HUES48 (cell line): ENCODE results near the gene SPG7.
A peak's percentile ranks its signal among the peaks of the same experiment; 100 is the strongest.

Source experiments
- H3K27ac ChIP-seq: one replicate; pipeline ENCODE4 v1.7.0; 2013; ENCODE audit warnings: low read depth, low read length, inconsistent platforms
- H3K27me3 ChIP-seq: 2 replicates; pipeline ENCODE4 v1.6.1; 2013; ENCODE audit warnings: mild to moderate bottlenecking, low read length; ENCODE audit not compliant: control insufficient read depth, insufficient read depth
- H3K36me3 ChIP-seq: 2 replicates; pipeline ENCODE4 v1.6.1; 2013; ENCODE audit warnings: low read length; ENCODE audit not compliant: control insufficient read depth, insufficient read depth
- H3K4me1 ChIP-seq: 2 replicates; pipeline ENCODE4 v1.6.1; 2013; ENCODE audit warnings: mild to moderate bottlenecking, low read length; ENCODE audit not compliant: control insufficient read depth, insufficient read depth
- H3K4me3 ChIP-seq: 2 replicates; pipeline ENCODE4 v1.5.1; 2013; ENCODE audit warnings: mild to moderate bottlenecking, low read depth, low read length
- H3K9ac ChIP-seq: 2 replicates; pipeline ENCODE4 v1.6.1; 2013; ENCODE audit warnings: mild to moderate bottlenecking, low read depth, low read length, moderate library complexity
- H3K9me3 ChIP-seq: 2 replicates; pipeline ENCODE4 v1.6.1; 2013; ENCODE audit warnings: low read length; ENCODE audit not compliant: control insufficient read depth, insufficient read depth

SPG7 gene

DNA sequence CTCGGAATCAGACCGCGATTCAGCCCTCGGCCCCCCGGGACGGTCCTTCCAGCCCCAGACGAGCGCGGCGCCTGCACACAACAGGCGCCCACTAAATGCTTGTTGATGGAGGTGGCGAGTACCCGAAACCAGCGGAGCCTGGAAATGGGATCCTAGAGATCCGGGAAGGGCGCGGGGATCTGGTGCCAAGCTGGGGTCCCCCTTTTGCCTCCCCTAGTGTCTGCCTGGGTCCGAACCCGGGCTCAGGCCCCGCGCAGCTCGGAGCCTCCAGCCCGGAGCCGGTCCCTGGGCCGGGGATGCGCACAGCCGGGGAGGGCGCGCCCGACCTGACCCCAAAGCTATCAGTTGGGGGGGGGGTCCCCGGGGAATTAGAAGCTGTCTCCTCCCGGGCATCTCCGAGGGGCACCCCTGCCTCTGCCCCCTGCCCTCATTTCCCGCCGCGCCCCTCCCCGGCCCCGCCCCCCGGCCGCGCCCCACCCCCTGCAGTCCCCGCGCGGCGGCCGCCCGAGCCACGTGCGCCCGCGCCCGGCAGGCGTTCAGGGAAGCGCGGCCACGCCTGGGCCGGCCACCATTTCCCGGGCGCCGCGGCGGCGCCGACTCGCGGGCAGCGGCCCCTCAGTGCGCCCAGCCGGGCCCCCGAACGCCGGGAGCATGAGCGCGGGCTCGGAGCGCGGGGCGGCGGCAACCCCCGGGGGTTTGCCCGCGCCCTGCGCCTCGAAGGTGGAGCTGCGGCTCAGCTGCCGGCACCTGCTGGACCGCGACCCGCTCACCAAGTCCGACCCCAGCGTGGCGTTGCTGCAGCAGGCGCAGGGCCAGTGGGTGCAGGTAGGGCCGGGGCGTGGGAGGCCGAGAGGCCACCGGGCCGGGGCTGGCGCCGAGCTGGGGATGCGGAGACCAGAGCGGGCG, 67.3 kb downstream of the SPG7 start, which contains the start of gene CPNE7:
Gene CPNE7 (plus strand): TSS at position 512 of the 906 bp plus-strand sequence. CDS start 140 bp downstream, at position 652.
- Histone ChIP-seq H3K9ac (no peak within 1 kb of the TSS), H3K4me3 (peak within 1 kb of the TSS; percentile 70), H3K27me3 (peaks cover 23% of the 10 kb centered on the region; the same call in 1 of the 2 replicates), H3K27ac (no peak within 1 kb of the TSS), H3K36me3 (peaks cover 17% of the 10 kb centered on the region), H3K9me3 (peaks cover 4% of the 10 kb centered on the region; the same call in 1 of the 2 replicates), H3K4me1 (no peaks in the 10 kb centered on the region; the same call in 1 of the 2 replicates)

DNA sequence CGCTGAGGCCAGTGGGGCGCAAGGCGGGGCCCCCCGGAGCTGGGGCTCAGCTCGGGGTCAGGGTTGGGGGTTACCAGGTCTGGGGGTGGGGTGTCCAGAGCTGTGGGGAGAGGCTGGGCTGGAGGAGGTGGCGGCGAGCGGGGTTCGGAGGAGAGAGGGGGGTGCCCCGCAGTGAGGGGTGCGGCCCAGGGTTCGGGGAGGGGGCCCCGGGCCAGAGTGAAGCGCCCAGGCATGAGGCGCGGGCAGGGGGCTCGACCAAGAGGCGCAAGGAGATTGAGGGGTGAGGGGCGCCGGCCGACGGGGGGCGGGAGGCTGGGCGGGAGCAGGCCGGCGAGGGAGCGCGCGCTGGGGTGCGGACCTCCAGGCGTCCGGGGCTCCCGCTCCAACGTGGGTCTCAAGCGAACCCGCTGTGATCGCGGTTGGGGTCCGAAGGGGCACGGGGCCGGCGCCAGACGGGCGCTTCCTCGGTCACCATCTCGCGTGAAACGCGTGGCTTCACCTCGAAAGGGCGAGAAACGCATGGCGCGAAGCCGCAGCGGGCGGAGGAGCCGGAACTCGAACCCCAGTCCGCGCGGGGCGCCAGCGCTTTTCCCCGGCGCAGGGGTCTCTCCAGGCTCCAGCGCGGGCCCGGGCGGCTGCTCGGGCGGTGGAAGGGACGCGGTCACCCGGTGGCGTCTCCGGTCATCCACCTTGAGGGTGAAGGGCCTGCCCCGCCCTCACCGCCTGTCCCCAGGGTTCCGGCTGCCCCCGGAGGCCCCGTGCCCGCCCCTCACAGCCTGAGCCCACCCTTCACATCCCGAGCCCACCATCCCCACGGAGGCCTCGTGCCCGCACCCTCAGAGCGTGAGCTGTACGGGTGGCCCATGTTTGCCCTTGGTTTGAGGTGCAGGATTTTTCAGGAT, 68.2 kb downstream of the SPG7 start:
- peak overlapping the region; percentile 70 for H3K4me3 ChIP-seq
- peaks cover 4% of the 10 kb centered on the region; the same call in 1 of the 2 replicates for H3K9me3 ChIP-seq
- no peaks in the 10 kb centered on the region; the same call in 1 of the 2 replicates for H3K4me1 ChIP-seq
- H3K27me3 ChIP-seq, result peaks cover 23% of the 10 kb centered on the region; the same call in 1 of the 2 replicates
- no peak overlapping the region for H3K9ac ChIP-seq
- no peak overlapping the region for H3K27ac ChIP-seq
- peaks cover 26% of the 10 kb centered on the region for H3K36me3 ChIP-seq

GRCh38 chr16:89577055-89577759, 69.0 kb downstream of the SPG7 start:
- Histone ChIP-seq H3K27ac (no peak overlapping the region), H3K36me3 (peaks cover 32% of the 10 kb centered on the region), H3K4me3 (no peak overlapping the region; the same call in 1 of the 2 replicates), H3K9ac (no peak overlapping the region), H3K27me3 (peaks cover 23% of the 10 kb centered on the region; the same call in 1 of the 2 replicates), H3K9me3 (peaks cover 4% of the 10 kb centered on the region; the same call in 1 of the 2 replicates), H3K4me1 (no peaks in the 10 kb centered on the region; the same call in 1 of the 2 replicates)

DNA sequence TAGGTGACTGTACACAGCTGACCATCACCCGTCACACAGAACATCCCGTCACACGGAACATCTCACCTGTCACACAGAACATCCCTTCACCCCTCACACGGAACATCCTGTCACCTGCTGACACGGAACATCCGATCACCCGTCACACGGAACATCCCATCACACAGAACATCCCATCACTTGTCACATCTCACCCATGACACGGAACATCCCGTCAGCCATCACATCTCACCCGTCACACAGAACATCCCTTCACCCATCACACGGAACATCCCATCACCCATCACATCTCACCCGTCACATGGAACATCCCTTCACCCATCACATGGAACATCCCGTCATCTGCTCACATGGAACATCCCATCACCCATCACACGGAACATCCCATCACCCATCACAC, 71.1 kb downstream of the SPG7 start:
- Histone ChIP-seq H3K27me3 (peaks cover 23% of the 10 kb centered on the region; the same call in 1 of the 2 replicates), H3K36me3 (peaks cover 41% of the 10 kb centered on the region), H3K4me3 (no peak overlapping the region), H3K4me1 (no peaks in the 10 kb centered on the region; the same call in 1 of the 2 replicates), H3K9me3 (peaks cover 4% of the 10 kb centered on the region; the same call in 1 of the 2 replicates), H3K27ac (no peak overlapping the region), H3K9ac (no peak overlapping the region)

DNA sequence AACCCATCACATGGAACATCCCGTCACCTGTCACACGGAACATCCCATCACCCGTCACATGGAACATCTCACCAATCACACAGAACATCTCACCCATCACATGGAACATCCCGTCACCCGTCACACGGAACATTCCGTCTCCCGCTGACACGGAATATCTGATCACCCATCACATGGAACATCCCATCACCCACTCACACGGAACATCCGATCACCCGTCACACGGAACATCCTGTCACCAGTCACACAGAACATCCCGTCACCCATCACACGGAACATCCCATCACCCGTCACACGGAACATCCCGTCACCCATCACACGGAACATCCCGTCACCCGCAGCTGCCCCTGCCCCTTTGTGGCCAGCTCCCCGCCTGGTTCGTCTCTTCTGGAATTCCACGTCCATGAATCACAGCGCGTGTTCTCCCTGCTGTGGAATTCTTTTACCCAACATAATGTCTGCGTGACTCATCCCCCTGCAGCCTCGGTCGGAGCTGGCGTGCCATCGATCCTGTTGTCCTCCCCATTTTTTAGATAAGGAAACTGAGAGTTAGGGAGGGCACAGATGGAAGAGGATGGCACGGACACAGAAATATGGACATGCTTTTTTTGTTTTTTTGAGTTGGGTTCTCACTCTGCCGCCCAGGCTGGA, 73.0 kb downstream of the SPG7 start:
- H3K27me3 ChIP-seq, result peaks cover 11% of the 10 kb centered on the region; the same call in 1 of the 2 replicates
- H3K27ac ChIP-seq, result no peak overlapping the region
- peaks cover 4% of the 10 kb centered on the region; the same call in 1 of the 2 replicates for H3K9me3 ChIP-seq
- no peaks in the 10 kb centered on the region for H3K4me1 ChIP-seq
- peaks cover 41% of the 10 kb centered on the region for H3K36me3 ChIP-seq
- H3K9ac ChIP-seq, result no peak overlapping the region
- no peak overlapping the region for H3K4me3 ChIP-seq

GRCh38 chr16:89581861-89582563, 73.8 kb downstream of the SPG7 start:
- H3K9me3 ChIP-seq, result peaks cover 4% of the 10 kb centered on the region; the same call in 1 of the 2 replicates
- H3K4me1 ChIP-seq, result no peaks in the 10 kb centered on the region
- peaks cover 41% of the 10 kb centered on the region for H3K36me3 ChIP-seq
- no peak overlapping the region for H3K4me3 ChIP-seq
- no peak overlapping the region for H3K9ac ChIP-seq
- H3K27ac ChIP-seq, result no peak overlapping the region
- peaks cover 2% of the 10 kb centered on the region; the same call in 1 of the 2 replicates for H3K27me3 ChIP-seq

DNA sequence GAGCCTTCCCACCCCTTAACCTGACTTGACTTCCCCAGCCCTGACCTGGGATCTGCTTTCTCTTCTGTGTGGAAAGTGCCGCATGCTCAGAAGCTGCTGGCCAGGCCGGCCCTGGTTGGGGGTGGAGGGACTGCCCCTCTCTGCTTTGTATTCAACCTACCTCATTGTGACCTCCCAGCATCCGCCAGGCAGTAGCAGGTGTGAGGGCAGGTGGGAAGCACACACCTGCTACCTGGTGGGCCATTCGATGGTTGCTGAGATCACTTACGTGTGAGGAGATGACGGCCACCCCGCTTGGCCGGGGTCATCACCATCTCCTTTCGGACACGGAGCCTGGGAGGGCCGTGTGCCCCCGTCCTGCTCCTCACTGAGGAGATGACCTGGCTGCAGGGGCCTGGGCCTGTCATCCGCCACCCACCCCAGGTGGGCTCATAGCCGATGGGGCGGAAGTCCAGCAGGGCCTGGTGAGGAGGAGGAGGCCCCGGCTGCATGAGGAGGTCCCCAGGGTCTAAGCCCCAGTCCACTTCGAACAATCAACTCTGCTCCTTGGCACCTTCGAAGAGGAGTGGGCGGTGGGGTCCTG, 74.5 kb downstream of the SPG7 start:
- Histone ChIP-seq H3K4me1 (no peaks in the 10 kb centered on the region), H3K36me3 (peaks cover 45% of the 10 kb centered on the region), H3K9ac (no peak overlapping the region), H3K9me3 (peaks cover 10% of the 10 kb centered on the region), H3K27me3 (no peaks in the 10 kb centered on the region), H3K4me3 (no peak overlapping the region), H3K27ac (no peak overlapping the region)

- H3K9ac ChIP-seq, result no peak overlapping the region
These were observed 75.1 kb downstream of the SPG7 start for GRCh38 chr16:89583197-89583894.

More at GRCh38 chr16:89583197-89583894, 75.1 kb downstream of the SPG7 start:
- Histone ChIP-seq H3K9me3 (peaks cover 13% of the 10 kb centered on the region), H3K4me3 (no peak overlapping the region), H3K27me3 (no peaks in the 10 kb centered on the region), H3K27ac (no peak overlapping the region), H3K36me3 (peaks cover 46% of the 10 kb centered on the region), H3K4me1 (no peaks in the 10 kb centered on the region)
